Mesenchymal stem cell (in vitro differentiated cells and primary cell): ENCODE measurements around the gene KDM5A.

Experiments
- DNase-seq: peaks from one replicate; pipeline ENCODE4 v3.0.0-alpha.2; 2013
- H2AFZ ChIP-seq: one replicate; pipeline ENCODE4 v1.6.1; 2013; ENCODE audit warnings: low read depth, mild to moderate bottlenecking, control low read depth, inconsistent platforms, low read length, moderate library complexity
- H2AK5ac ChIP-seq: 2 replicates; pipeline ENCODE4 v1.6.1; 2013; ENCODE audit warnings: low read length, moderate library complexity, mild to moderate bottlenecking, inconsistent platforms; ENCODE audit not compliant: severe bottlenecking
- H2BK120ac ChIP-seq: one replicate; pipeline ENCODE4 v1.6.1; 2013; ENCODE audit warnings: low read depth, mild to moderate bottlenecking, inconsistent platforms, low read length, moderate library complexity
- H2BK12ac ChIP-seq, 2 experiments: one replicate each; pipeline ENCODE4 v1.6.1; 2013; ENCODE audit warnings: inconsistent platforms in 2 of 2, low read length in 2 of 2, mild to moderate bottlenecking in 2 of 2, moderate library complexity in 2 of 2, control low read depth in 1 of 2
- H2BK15ac ChIP-seq: one replicate; pipeline ENCODE4 v1.6.1; 2013; ENCODE audit warnings: mild to moderate bottlenecking, low read depth, inconsistent platforms; ENCODE audit not compliant: poor library complexity, severe bottlenecking
- H2BK5ac ChIP-seq: 2 replicates; pipeline ENCODE4 v1.6.1; 2013; ENCODE audit warnings: low read depth, mild to moderate bottlenecking, low read length, control low read depth, inconsistent platforms; ENCODE audit not compliant: poor library complexity, severe bottlenecking
- H3K14ac ChIP-seq, 2 experiments: one replicate each; pipeline ENCODE4 v1.6.1; 2013; ENCODE audit warnings: inconsistent platforms in 2 of 2, low read length in 2 of 2, control low read depth in 1 of 2, mild to moderate bottlenecking in 1 of 2, moderate library complexity in 1 of 2
- H3K18ac ChIP-seq, 2 experiments: one replicate each; pipeline ENCODE4 v1.6.1; 2013; ENCODE audit warnings: inconsistent platforms in 2 of 2, low read length in 2 of 2, control low read depth in 1 of 2, low read depth in 1 of 2, mild to moderate bottlenecking in 1 of 2
- H3K23ac ChIP-seq, 2 experiments: one replicate each; pipeline ENCODE4 v1.6.1; 2013; ENCODE audit warnings: inconsistent platforms in 2 of 2, low read length in 2 of 2, mild to moderate bottlenecking in 2 of 2, moderate library complexity in 2 of 2, control low read depth in 1 of 2
- H3K27ac ChIP-seq: 2 replicates; pipeline ENCODE4 v1.5.1; 2013; ENCODE audit warnings: mild to moderate bottlenecking, moderate library complexity, low read length, control low read depth, inconsistent platforms; ENCODE audit not compliant: poor library complexity, severe bottlenecking
- H3K27me3 ChIP-seq, 2 experiments: 2 replicates each; pipeline versions ENCODE4 v1.6.1 to v1.7.0; 2013; ENCODE audit warnings: low read length in 2 of 2, mild to moderate bottlenecking in 2 of 2, moderate library complexity in 2 of 2, control low read depth in 1 of 2, inconsistent platforms in 1 of 2; ENCODE audit not compliant: control insufficient read depth in 1 of 2, insufficient read depth in 1 of 2
- H3K36me3 ChIP-seq, 2 experiments: 2 replicates each; pipeline versions ENCODE4 v1.6.1 to v1.7.0; 2013; ENCODE audit warnings: low read length in 2 of 2, control low read depth in 1 of 2, inconsistent platforms in 1 of 2, low read depth in 1 of 2, mild to moderate bottlenecking in 1 of 2; ENCODE audit not compliant: insufficient read depth in 2 of 2, control insufficient read depth in 1 of 2
- H3K4ac ChIP-seq, 2 experiments: one replicate each; pipeline ENCODE4 v1.6.1; 2013; ENCODE audit warnings: inconsistent platforms in 2 of 2, low read length in 2 of 2, mild to moderate bottlenecking in 2 of 2, moderate library complexity in 2 of 2, control low read depth in 1 of 2, low read depth in 1 of 2
- H3K4me1 ChIP-seq: 2 replicates; pipeline ENCODE4 v1.6.1; 2013; ENCODE audit warnings: low read depth, low read length, control low read depth; ENCODE audit not compliant: control insufficient read depth, insufficient read depth
- H3K4me2 ChIP-seq: 2 replicates; pipeline ENCODE4 v1.6.1; 2013; ENCODE audit warnings: low read length, mild to moderate bottlenecking, inconsistent platforms; ENCODE audit not compliant: poor library complexity, severe bottlenecking
- H3K4me3 ChIP-seq, 2 experiments: 2 replicates each; pipeline versions ENCODE4 v1.5.1 to v1.7.0; 2013; ENCODE audit warnings: low read length in 2 of 2, mild to moderate bottlenecking in 2 of 2, control low read depth in 1 of 2, low read depth in 1 of 2; ENCODE audit not compliant: insufficient read depth in 1 of 2
- H3K79me1 ChIP-seq: replicated peaks from 2 replicates; pipeline ENCODE4 v1.6.1; 2013; ENCODE audit warnings: mild to moderate bottlenecking, control low read depth, low read length, inconsistent platforms; ENCODE audit not compliant: poor library complexity, severe bottlenecking
- H3K9ac ChIP-seq: 2 replicates; pipeline ENCODE4 v1.7.0; 2013; ENCODE audit warnings: mild to moderate bottlenecking, low read length, moderate library complexity
- H3K9me3 ChIP-seq: 2 replicates; pipeline ENCODE4 v1.7.0; 2013; ENCODE audit warnings: mild to moderate bottlenecking, low read length; ENCODE audit not compliant: control insufficient read depth
- H4K8ac ChIP-seq: one replicate; pipeline ENCODE4 v1.6.1; 2013; ENCODE audit warnings: inconsistent platforms, mild to moderate bottlenecking, low read length, moderate library complexity
- H4K91ac ChIP-seq: one replicate; pipeline ENCODE4 v1.6.1; 2013; ENCODE audit warnings: mild to moderate bottlenecking, low read length, inconsistent platforms
- WGBS: methylation state at CpG from one replicate; pipeline ENCODE4 v1.1.7; 2013; ENCODE audit warnings: mixed read lengths; 5-methylcytosine and 5-hydroxymethylcytosine counted together

Gene KDM5A

DNA sequence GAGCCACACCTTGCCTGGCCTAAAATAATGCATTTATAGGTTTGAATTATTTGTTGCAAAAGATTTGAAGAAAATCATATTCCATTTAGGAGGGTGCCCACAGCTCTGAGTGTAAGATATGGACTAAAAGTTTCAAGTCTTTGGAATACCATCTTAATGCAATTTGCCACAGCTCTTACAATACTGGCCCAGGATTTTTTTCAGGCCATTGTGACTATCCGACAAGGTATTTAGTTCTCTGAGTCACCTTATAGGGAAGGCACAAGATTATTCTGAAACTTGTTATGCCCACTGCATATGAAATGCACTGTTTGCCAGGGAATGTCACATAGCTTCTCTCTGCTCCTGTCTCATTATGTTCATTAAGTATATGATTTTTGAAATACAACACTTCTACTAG is 96.9 kb downstream of the KDM5A start:
- Histone ChIP-seq H4K8ac (no peak overlapping the region), H3K9ac (no peak overlapping the region), H3K14ac (no peak overlapping the region), H2AK5ac (no peak overlapping the region), H2BK15ac (no peak overlapping the region), H2AFZ (no peak overlapping the region), H3K36me3 (peaks cover 14 to 72% of the 10 kb centered on the region in 2 experiments), H2BK120ac (no peak overlapping the region), H3K27ac (no peak overlapping the region), H2BK12ac (no peak overlapping the region), H3K4me1 (no peaks in the 10 kb centered on the region), H3K4ac (no peak overlapping the region), H3K18ac (no peak overlapping the region), H4K91ac (no peak overlapping the region), H3K23ac (no peak overlapping the region), H3K4me2 (no peak overlapping the region), H2BK5ac (no peak overlapping the region), H3K9me3 (no peaks in the 10 kb centered on the region), H3K4me3 (no peak overlapping the region), H3K27me3 (no peaks in the 10 kb centered on the region), H3K79me1 (peaks cover 10% of the 10 kb centered on the region)
- 100% methylated on average over 1 of the region's 1 CpG for WGBS
- no peak for DNase-seq

GRCh38 chr12:291153-291723 is 97.9 kb downstream of the KDM5A start:
- no peak overlapping the region for H4K8ac ChIP-seq
- no peak overlapping the region for H2AK5ac ChIP-seq
- no peaks in the 10 kb centered on the region for H3K4me1 ChIP-seq
- no peak overlapping the region for H3K9ac ChIP-seq
- H3K27ac ChIP-seq, result no peak overlapping the region
- no peaks in the 10 kb centered on the region for H3K9me3 ChIP-seq
- no peak overlapping the region for H3K4me3 ChIP-seq
- no peak overlapping the region for H3K4ac ChIP-seq
- no peak overlapping the region for H2BK15ac ChIP-seq
- peaks cover 8% of the 10 kb centered on the region for H3K79me1 ChIP-seq
- no peak overlapping the region for H2AFZ ChIP-seq
- no peak overlapping the region for H3K23ac ChIP-seq
- no peaks in the 10 kb centered on the region for H3K27me3 ChIP-seq
- H4K91ac ChIP-seq, result no peak overlapping the region
- peaks cover 14 to 72% of the 10 kb centered on the region in 2 experiments for H3K36me3 ChIP-seq
- no peak for DNase-seq
- H3K18ac ChIP-seq, result no peak overlapping the region
- H2BK12ac ChIP-seq, result no peak overlapping the region
- no peak overlapping the region for H3K14ac ChIP-seq
- WGBS, result no CpG with 5 or more reads among the region's 1 CpG
- H3K4me2 ChIP-seq, result no peak overlapping the region
- no peak overlapping the region for H2BK5ac ChIP-seq
- no peak overlapping the region for H2BK120ac ChIP-seq

- Histone ChIP-seq H3K4me3 (no peak overlapping the region), H3K4me1 (no peaks in the 10 kb centered on the region), H2BK120ac (no peak overlapping the region), H2AK5ac (no peak overlapping the region), H2BK5ac (no peak overlapping the region), H4K91ac (no peak overlapping the region), H3K36me3 (peaks cover 13 to 72% of the 10 kb centered on the region in 2 experiments), H2BK15ac (no peak overlapping the region), H3K79me1 (peaks cover 15% of the 10 kb centered on the region), H3K23ac (no peak overlapping the region), H2BK12ac (no peak overlapping the region), H3K4me2 (no peak overlapping the region), H3K27ac (no peak overlapping the region), H2AFZ (no peak overlapping the region), H3K9ac (peak overlapping the region; percentile 10), H3K18ac (no peak overlapping the region), H3K4ac (no peak overlapping the region), H3K14ac (no peak overlapping the region), H3K9me3 (no peaks in the 10 kb centered on the region), H4K8ac (no peak overlapping the region), H3K27me3 (no peaks in the 10 kb centered on the region)
- DNase-seq, result peak; percentile 19
- WGBS, result 100% methylated on average over 2 of the region's 5 CpGs
These were observed 100.4 kb downstream of the KDM5A start for GRCh38 chr12:288687-289086.

DNA sequence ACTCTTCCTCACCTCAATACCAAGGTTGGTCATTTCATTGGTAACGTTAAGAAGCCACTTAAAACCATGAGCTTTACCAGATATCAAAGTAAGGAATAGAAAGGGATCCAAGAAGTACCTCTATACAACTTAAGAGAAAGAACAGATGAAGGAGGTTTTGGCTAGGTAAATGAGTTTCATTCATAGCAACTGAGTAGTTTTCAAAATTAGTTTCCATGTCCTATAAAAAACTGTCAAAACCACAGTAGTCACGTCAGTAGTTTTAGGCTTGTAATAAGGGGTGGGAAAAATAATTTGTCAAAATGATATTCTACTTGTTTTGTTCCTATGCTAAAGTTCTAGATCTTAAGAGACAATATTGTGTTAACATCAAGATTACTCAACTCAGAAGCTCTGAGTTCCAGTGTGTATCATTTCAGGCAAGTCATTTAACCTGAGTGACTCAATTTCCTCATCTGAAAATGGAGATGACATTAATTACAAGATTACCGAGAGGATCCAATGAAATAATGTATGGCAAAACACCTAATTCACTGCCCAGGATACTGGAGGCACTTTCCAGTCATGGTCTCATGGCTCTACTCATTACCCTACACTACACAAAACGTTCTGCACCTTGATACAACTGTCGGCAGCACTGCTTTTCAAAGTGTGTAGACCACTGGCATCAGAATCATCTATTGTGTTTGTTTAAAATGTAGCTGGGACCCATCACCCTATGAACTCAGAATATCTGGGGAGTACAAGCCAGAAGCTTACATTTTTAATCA is 102.4 kb downstream of the KDM5A start:
- Histone ChIP-seq H4K8ac (no peak overlapping the region), H2BK12ac (no peak overlapping the region), H3K14ac (no peak overlapping the region), H3K9ac (no peak overlapping the region), H3K4ac (no peak overlapping the region), H3K27me3 (no peaks in the 10 kb centered on the region), H3K27ac (no peak overlapping the region), H3K79me1 (peaks cover 15% of the 10 kb centered on the region), H2AK5ac (no peak overlapping the region), H2BK5ac (no peak overlapping the region), H2AFZ (no peak overlapping the region), H2BK15ac (no peak overlapping the region), H4K91ac (no peak overlapping the region), H3K23ac (no peak overlapping the region), H3K9me3 (no peaks in the 10 kb centered on the region), H2BK120ac (no peak overlapping the region), H3K18ac (no peak overlapping the region), H3K36me3 (peaks cover 10 to 72% of the 10 kb centered on the region in 2 experiments), H3K4me1 (no peaks in the 10 kb centered on the region), H3K4me3 (no peak overlapping the region), H3K4me2 (no peak overlapping the region)
- 93% methylated on average over 3 of the region's 5 CpGs for WGBS
- no peak for DNase-seq
